Neural cell (in vitro differentiated cells): ENCODE measurements around the gene SHANK1. TPM values are rescaled to one million over a fixed set of nuclear protein-coding genes. Genes with fewer than 3 reads are reported as not detected.

ENCODE experiments used
- H2AFZ ChIP-seq: fragments of 200-600, 300-800 bp; sonication (generic), shearing (Covaris generic); 2 replicates; pipeline ENCODE4 v1.6.0; 2014; ENCODE audit warnings: low read depth, mild to moderate bottlenecking, antibody characterized with exemption, low read length, moderate library complexity
- H3F3A ChIP-seq: fragments of 200-600 bp; shearing (Covaris generic); 2 replicates; pipeline ENCODE4 v1.6.1; 2016; ENCODE audit warnings: mild to moderate bottlenecking, moderate library complexity, mixed read lengths, antibody characterized with exemption, low read length; ENCODE audit not compliant: insufficient read depth, poor library complexity, severe bottlenecking
- H3K27ac ChIP-seq: fragments of 200-600, 300-800 bp; sonication (generic), shearing (Covaris generic); 2 replicates; pipeline ENCODE4 v1.5.1; 2014; ENCODE audit warnings: mild to moderate bottlenecking, low read length, moderate library complexity
- H3K27me3 ChIP-seq: fragments of 300-800, 200-600 bp; sonication (generic), shearing (Covaris generic); 2 replicates; pipeline ENCODE4 v1.6.0; 2014; ENCODE audit warnings: mild to moderate bottlenecking, low read depth, low read length, moderate library complexity; ENCODE audit not compliant: insufficient read depth
- H3K36me3 ChIP-seq: fragments of 300-800, 200-600 bp; sonication (generic), shearing (Covaris generic); 2 replicates; pipeline ENCODE4 v1.5.1; 2014; ENCODE audit warnings: mild to moderate bottlenecking, antibody characterized with exemption, low read length, moderate library complexity; ENCODE audit not compliant: insufficient read depth
- H3K4me2 ChIP-seq: fragments of 300-800, 200-600 bp; sonication (generic), shearing (Covaris generic); 2 replicates; pipeline ENCODE4 v1.6.0; 2014; ENCODE audit warnings: mild to moderate bottlenecking, low read length
- H3K4me3 ChIP-seq: fragments of 300-800, 200-600 bp; sonication (generic), shearing (Covaris generic); 2 replicates; pipeline ENCODE4 v1.5.1; 2014; ENCODE audit warnings: mild to moderate bottlenecking, low read length, moderate library complexity
- H3K79me2 ChIP-seq: fragments of 200-600 bp; shearing (Covaris generic); replicated peaks from 2 replicates; pipeline ENCODE4 v1.6.0; 2014; ENCODE audit warnings: mild to moderate bottlenecking, low read length, moderate library complexity; ENCODE audit not compliant: insufficient read depth
- H3K9ac ChIP-seq: fragments of 300-800, 200-600 bp; sonication (generic), shearing (Covaris generic); 2 replicates; pipeline ENCODE4 v1.6.1; 2016; ENCODE audit warnings: mild to moderate bottlenecking, low read length, mixed read lengths
- H3K9me2 ChIP-seq: fragments of 200-600 bp; shearing (Covaris generic); 2 replicates; pipeline ENCODE4 v1.6.1; 2016; ENCODE audit warnings: mild to moderate bottlenecking, low read length, mixed read lengths; ENCODE audit not compliant: insufficient read depth
- H3K9me3 ChIP-seq: fragments of 200-600, 300-800 bp; sonication (generic), shearing (Covaris generic); 2 replicates; pipeline ENCODE4 v1.6.1; 2016; ENCODE audit warnings: mild to moderate bottlenecking, mixed run types, low read length, moderate library complexity, mixed read lengths
- H4K20me1 ChIP-seq: fragments of 200-600 bp; shearing (Covaris generic); 2 replicates; pipeline ENCODE4 v1.6.1; 2016; ENCODE audit warnings: mild to moderate bottlenecking, mixed run types; ENCODE audit not compliant: insufficient read depth
- CTCF ChIP-seq: fragments of 450-650 bp; IDR thresholded peaks from 2 replicates; pipeline ENCODE4 v1.5.1; 2014; ENCODE audit warnings: antibody characterized with exemption, mild to moderate bottlenecking, moderate library complexity; ENCODE audit not compliant: poor library complexity, severe bottlenecking
- EP300 ChIP-seq: fragments of 450-650 bp; conservative IDR thresholded peaks from 2 replicates; pipeline ENCODE4 v1.6.1; 2014; ENCODE audit warnings: antibody characterized with exemption, mild to moderate bottlenecking, moderate library complexity; ENCODE audit not compliant: poor library complexity, severe bottlenecking
- EZH2 ChIP-seq: fragments of 200-600, 300-800 bp; shearing (Covaris generic), sonication (generic); IDR thresholded peaks from 2 replicates; pipeline ENCODE4 v1.6.1; 2014; ENCODE audit warnings: antibody characterized with exemption, low read length, borderline replicate concordance, mild to moderate bottlenecking; ENCODE audit not compliant: insufficient read depth, poor library complexity, severe bottlenecking
- MXI1 ChIP-seq: fragments of 450-650 bp; conservative IDR thresholded peaks from 2 replicates; pipeline ENCODE4 v1.6.1; 2014; ENCODE audit warnings: antibody characterized with exemption, mild to moderate bottlenecking; ENCODE audit not compliant: poor library complexity, severe bottlenecking
- POLR2AphosphoS5 ChIP-seq: IDR thresholded peaks from 2 replicates; pipeline ENCODE4 v1.6.1; 2012
- RAD21 ChIP-seq: fragments of 450-650 bp; conservative IDR thresholded peaks from 2 replicates; pipeline ENCODE4 v1.6.1; 2014; ENCODE audit warnings: antibody characterized with exemption, mild to moderate bottlenecking, moderate library complexity
- SMC3 ChIP-seq: fragments of 450-650 bp; conservative IDR thresholded peaks from 2 replicates; pipeline ENCODE4 v1.6.1; 2014; ENCODE audit warnings: antibody characterized with exemption, mild to moderate bottlenecking, moderate library complexity; ENCODE audit not compliant: poor library complexity
- TAF1 ChIP-seq: IDR thresholded peaks from 2 replicates; pipeline ENCODE4 v1.6.1; 2012; ENCODE audit warnings: low read depth
- polyA plus RNA-seq: library from polyadenylated mRNA; depleted of rRNA; stranded (reverse); fragments of >200 nt; gene quantifications from 2 replicates; pipeline ENCODE4 v1.2.3, GENCODE V29; 2014
- TF ChIP-seq, protein P1 (sequence below): IDR thresholded peaks from 2 replicates; pipeline ENCODE4 v1.6.1; 2012; ENCODE audit warnings: borderline replicate concordance

The SHANK1 gene
- polyA plus RNA-seq, 1 donor from 2014 or later, result 7.9 TPM

GRCh38 chr19:50662651-50663481 lies 56.7 kb downstream of the SHANK1 start:
- no peaks in the 10 kb centered on the region for H3K79me2 ChIP-seq
- peaks cover 7% of the 10 kb centered on the region for H3K27me3 ChIP-seq
- H3F3A ChIP-seq, result no peaks in the 10 kb centered on the region
- no peaks in the 10 kb centered on the region for H4K20me1 ChIP-seq
- H3K4me3 ChIP-seq, result no peak overlapping the region
- no peak overlapping the region for H3K4me2 ChIP-seq
- H3K36me3 ChIP-seq, result no peaks in the 10 kb centered on the region
- no peaks in the 10 kb centered on the region for H3K9me3 ChIP-seq
- H2AFZ ChIP-seq, result no peak overlapping the region
- no peak overlapping the region for H3K9ac ChIP-seq
- TF ChIP-seq EZH2, result no peak
- TF ChIP-seq RAD21, result no peak
- TF ChIP-seq TAF1, result no peak
- no peak for TF ChIP-seq CTCF
- no peak for TF ChIP-seq EP300
- no peak for TF ChIP-seq SMC3
- TF ChIP-seq MXI1, result no peak
- no peak for TF ChIP-seq POLR2AphosphoS5
- TF ChIP-seq, protein P1, sequence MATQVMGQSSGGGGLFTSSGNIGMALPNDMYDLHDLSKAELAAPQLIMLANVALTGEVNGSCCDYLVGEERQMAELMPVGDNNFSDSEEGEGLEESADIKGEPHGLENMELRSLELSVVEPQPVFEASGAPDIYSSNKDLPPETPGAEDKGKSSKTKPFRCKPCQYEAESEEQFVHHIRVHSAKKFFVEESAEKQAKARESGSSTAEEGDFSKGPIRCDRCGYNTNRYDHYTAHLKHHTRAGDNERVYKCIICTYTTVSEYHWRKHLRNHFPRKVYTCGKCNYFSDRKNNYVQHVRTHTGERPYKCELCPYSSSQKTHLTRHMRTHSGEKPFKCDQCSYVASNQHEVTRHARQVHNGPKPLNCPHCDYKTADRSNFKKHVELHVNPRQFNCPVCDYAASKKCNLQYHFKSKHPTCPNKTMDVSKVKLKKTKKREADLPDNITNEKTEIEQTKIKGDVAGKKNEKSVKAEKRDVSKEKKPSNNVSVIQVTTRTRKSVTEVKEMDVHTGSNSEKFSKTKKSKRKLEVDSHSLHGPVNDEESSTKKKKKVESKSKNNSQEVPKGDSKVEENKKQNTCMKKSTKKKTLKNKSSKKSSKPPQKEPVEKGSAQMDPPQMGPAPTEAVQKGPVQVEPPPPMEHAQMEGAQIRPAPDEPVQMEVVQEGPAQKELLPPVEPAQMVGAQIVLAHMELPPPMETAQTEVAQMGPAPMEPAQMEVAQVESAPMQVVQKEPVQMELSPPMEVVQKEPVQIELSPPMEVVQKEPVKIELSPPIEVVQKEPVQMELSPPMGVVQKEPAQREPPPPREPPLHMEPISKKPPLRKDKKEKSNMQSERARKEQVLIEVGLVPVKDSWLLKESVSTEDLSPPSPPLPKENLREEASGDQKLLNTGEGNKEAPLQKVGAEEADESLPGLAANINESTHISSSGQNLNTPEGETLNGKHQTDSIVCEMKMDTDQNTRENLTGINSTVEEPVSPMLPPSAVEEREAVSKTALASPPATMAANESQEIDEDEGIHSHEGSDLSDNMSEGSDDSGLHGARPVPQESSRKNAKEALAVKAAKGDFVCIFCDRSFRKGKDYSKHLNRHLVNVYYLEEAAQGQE, result no peak
- no peaks in the 10 kb centered on the region for H3K9me2 ChIP-seq
- no peak overlapping the region for H3K27ac ChIP-seq

GRCh38 chr19:50661766-50662650 lies 57.6 kb downstream of the SHANK1 start:
- Histone ChIP-seq H3K27me3 (no peaks in the 10 kb centered on the region), H3K79me2 (no peaks in the 10 kb centered on the region)

More at GRCh38 chr19:50661766-50662650, 57.6 kb downstream of the SHANK1 start:
- Histone ChIP-seq H3K9me2 (no peaks in the 10 kb centered on the region), H3K36me3 (no peaks in the 10 kb centered on the region), H3K9me3 (no peaks in the 10 kb centered on the region), H4K20me1 (no peaks in the 10 kb centered on the region), H3K4me2 (no peak overlapping the region), H3F3A (peaks cover 4% of the 10 kb centered on the region), H2AFZ (no peak overlapping the region), H3K27ac (no peak overlapping the region), H3K4me3 (no peak overlapping the region), H3K9ac (no peak overlapping the region)
- TF ChIP-seq RAD21 (no peak), EP300 (no peak), SMC3 (no peak), POLR2AphosphoS5 (no peak), TAF1 (no peak)
- TF ChIP-seq, protein P1, result no peak
